Endothelial cell of umbilical vein (primary cell): ENCODE data around the gene EFTUD2. TPM values are rescaled to one million over a fixed set of nuclear protein-coding genes. Genes with fewer than 3 reads are reported as not detected.

Experiments
- BruUV-seq: library from RNA; stranded (reverse); fragments of 400-500 nt; replicated peaks from 2 replicates; lab custom pipeline; 2021; lab: Mats Ljungman, UMichigan
- CTCF ChIA-PET: fragments of 300-600, 350-600 bp; sonication (Branson Sonifier 250); formaldehyde crosslinking; loops from one replicate; lab custom pipeline; 2021; ENCODE audit warnings: antibody characterized with exemption, inconsistent platforms; lab: Charles Lee
- POLR2A ChIA-PET: fragments of 300-600, 350-600 bp; sonication (Branson Sonifier 250); formaldehyde crosslinking; loops from one replicate; lab custom pipeline; 2021; ENCODE audit warnings: antibody characterized with exemption, inconsistent platforms; lab: Charles Lee
- DNase-seq: peaks from one replicate; pipeline ENCODE4 v3.0.0-alpha.2; 2011; ENCODE audit warnings: low read depth, low spot score
- FAIRE-seq: peaks from 2 replicates; lab custom pipeline; 2011; peaks lifted over from hg19 to GRCh38; lab: Jason Lieb, UNC
- H2AFZ ChIP-seq: 2 replicates; pipeline ENCODE4 v1.6.0; 2012; ENCODE audit warnings: low read depth, low read length, control low read depth, inconsistent platforms
- H3K27ac ChIP-seq: 2 replicates; pipeline ENCODE4 v1.5.1; 2011; ENCODE audit warnings: low read depth, mild to moderate bottlenecking, control low read depth, low read length, moderate library complexity; ENCODE audit not compliant: insufficient read depth
- H3K27me3 ChIP-seq, 2 experiments: 2 replicates each; pipeline versions ENCODE4 v1.6.0 to v1.6.1; 2011; ENCODE audit warnings: low read length in 2 of 2, mixed read lengths in 1 of 2; ENCODE audit not compliant: control insufficient read depth in 2 of 2, insufficient read depth in 2 of 2
- H3K36me3 ChIP-seq, 2 experiments: 2 replicates in 1 of 2; 3 replicates in 1 of 2; pipeline ENCODE4 v1.5.1; 2011; ENCODE audit warnings: low read length in 2 of 2, mild to moderate bottlenecking in 1 of 2, moderate library complexity in 1 of 2; ENCODE audit not compliant: control insufficient read depth in 2 of 2, insufficient read depth in 2 of 2; ENCODE audit errors: extremely low read depth in 1 of 2
- H3K4me1 ChIP-seq: 3 replicates; pipeline ENCODE4 v1.5.1; 2011; ENCODE audit warnings: mild to moderate bottlenecking, low read length; ENCODE audit not compliant: control insufficient read depth, insufficient read depth; ENCODE audit errors: extremely low read depth
- H3K4me2 ChIP-seq: 2 replicates; pipeline ENCODE4 v1.6.1; 2011; ENCODE audit warnings: low read length, control low read depth, mixed read lengths; ENCODE audit not compliant: insufficient read depth
- H3K4me3 ChIP-seq, 3 experiments: fragments of 200-600 bp in 1 of 3; sonication (generic), shearing (Covaris generic) in 1 of 3; replicated peaks in 1 of 3; 2 replicates each; pipeline ENCODE4 v1.5.1; 2011 to 2016; ENCODE audit warnings: control low read depth in 3 of 3, low read length in 3 of 3, mild to moderate bottlenecking in 2 of 3, inconsistent platforms in 1 of 3, low read depth in 1 of 3, moderate library complexity in 1 of 3; ENCODE audit not compliant: insufficient read depth in 1 of 3
- H3K79me2 ChIP-seq: 2 replicates; pipeline ENCODE4 v1.6.0; 2012; ENCODE audit warnings: low read length, inconsistent platforms; ENCODE audit not compliant: control insufficient read depth, insufficient read depth
- H3K9ac ChIP-seq: replicated peaks from 2 replicates; pipeline ENCODE3; 2011; ENCODE audit warnings: low read length, control low read depth; ENCODE audit not compliant: insufficient read depth; ENCODE audit errors: extremely low read depth
- H3K9me1 ChIP-seq: replicated peaks from 3 replicates; pipeline ENCODE4 v1.6.0; 2011; ENCODE audit warnings: mild to moderate bottlenecking, low read length; ENCODE audit not compliant: control insufficient read depth, insufficient read depth; ENCODE audit errors: extremely low read depth
- H3K9me3 ChIP-seq: replicated peaks from 2 replicates; pipeline ENCODE4 v1.5.1; 2012; ENCODE audit warnings: low read length, inconsistent platforms; ENCODE audit not compliant: control insufficient read depth, insufficient read depth
- H4K20me1 ChIP-seq: replicated peaks from 2 replicates; pipeline ENCODE3; 2011; ENCODE audit warnings: mild to moderate bottlenecking, low read length; ENCODE audit not compliant: control insufficient read depth, insufficient read depth; ENCODE audit errors: extremely low read depth
- JUN ChIP-seq: IDR thresholded peaks from 2 replicates; pipeline ENCODE4 v1.6.1; 2011; ENCODE audit warnings: borderline replicate concordance, low read depth; ENCODE audit not compliant: insufficient read length, insufficient read depth
- dilution Hi-C: fragments of 300-500 bp; cut with MboI; formaldehyde crosslinking; loops from one replicate; pipeline ENCODE4 v1.15.0; 2019; ENCODE audit warnings: low sequenced_read_pairs; ENCODE audit not compliant: extremely low pct_ligation_motif_present
- intact Hi-C: fragments of 100-400 bp; cut with micrococcal nuclease; formaldehyde crosslinking; loops from one replicate; pipeline ENCODE4 v1.10.0; 2022
- polyA plus RNA-seq, 4 experiments: library from polyadenylated mRNA; depleted of rRNA in 3 of 4; stranded (reverse) in 3 of 4; unstranded in 1 of 4; fragments of >200 nt; gene quantifications; 2 replicates each; pipeline versions ENCODE4 v1.2.1 to v1.2.3, GENCODE V29; 2011 to 2012; ENCODE audit warnings: missing spikeins in 1 of 4
- total RNA-seq: library from RNA; stranded (reverse); gene quantifications from 2 replicates; pipeline ENCODE4 v1.2.3, GENCODE V29; 2021
- TF ChIP-seq, protein P1 (sequence below): IDR thresholded peaks from 2 replicates; pipeline ENCODE4 v1.6.1; 2011; ENCODE audit not compliant: insufficient read depth, insufficient read length
- TF ChIP-seq, protein P2 (sequence below), 2 donors: IDR thresholded peaks; 1 replicate in 1 of 2; 2 replicates in 1 of 2; pipeline ENCODE4 v1.5.1; 2011; ENCODE audit warnings: low read length in 2 of 2, mild to moderate bottlenecking in 2 of 2, moderate library complexity in 2 of 2, control low read depth in 1 of 2, inconsistent platforms in 1 of 2, low read depth in 1 of 2; ENCODE audit not compliant: insufficient read depth in 1 of 2; ENCODE audit errors: extremely low read depth in 1 of 2

EFTUD2 gene
- total and polyA plus RNA-seq, 2 donors (not counting 3 experiments of a cell fraction or from before 2014, with no cell fraction given), result 125 to 170 TPM

DNA sequence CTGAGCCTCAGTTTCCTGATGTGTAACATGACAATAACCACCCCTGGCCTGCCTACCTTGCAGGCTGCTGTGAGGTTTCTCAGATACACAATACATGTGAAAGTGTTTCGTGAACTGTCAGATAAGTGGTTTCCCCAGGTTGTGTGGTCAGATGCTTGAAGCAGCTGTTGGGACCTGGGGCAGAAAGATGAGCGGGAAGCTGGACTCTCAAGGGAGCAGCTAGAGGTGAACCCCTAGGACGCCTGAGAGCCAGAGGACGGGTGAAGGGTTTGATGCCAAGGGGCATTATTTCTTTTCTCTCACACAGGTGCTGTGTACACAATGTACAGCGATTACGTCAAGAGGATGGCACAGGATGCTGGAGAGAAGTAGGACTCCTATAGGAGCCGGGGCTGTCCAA is 49.2 kb downstream of the EFTUD2 start:
- CTCF ChIA-PET, result interaction anchor here (1.1 to 1.5 kb wide), 2 partner anchors 29 to 70 kb away, joined by 3 read pairs; no protein-coding TSS in a partner anchor

More for the DNA sequence above, 49.2 kb downstream of the EFTUD2 start:
- H3K79me2 ChIP-seq, result no peaks in the 10 kb centered on the region
- no peaks in the 10 kb centered on the region for H4K20me1 ChIP-seq
- H3K27ac ChIP-seq, result no peak overlapping the region
- DNase-seq (no peak), FAIRE-seq (no peak)
- intact Hi-C loops, result no loop called here
- dilution Hi-C loops, result loop anchor here (25.0 kb wide), 1 partner anchor 88 kb away; the partner anchor contains the start of gene ADAM11
- no peaks in the 10 kb centered on the region for H3K4me1 ChIP-seq
- no peak overlapping the region for H3K4me2 ChIP-seq
- no TSS peak for BruUV-seq
- no peak overlapping the region for H2AFZ ChIP-seq
- H3K4me3 ChIP-seq, result no peak overlapping the region
- H3K9ac ChIP-seq, result no peak overlapping the region
- H3K27me3 ChIP-seq, result no peaks in the 10 kb centered on the region
- POLR2A ChIA-PET, result no interaction called here
- peaks cover 14 to 32% of the 10 kb centered on the region in 2 experiments for H3K36me3 ChIP-seq
- TF ChIP-seq, protein P1, sequence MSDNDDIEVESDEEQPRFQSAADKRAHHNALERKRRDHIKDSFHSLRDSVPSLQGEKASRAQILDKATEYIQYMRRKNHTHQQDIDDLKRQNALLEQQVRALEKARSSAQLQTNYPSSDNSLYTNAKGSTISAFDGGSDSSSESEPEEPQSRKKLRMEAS, result no peak
- no peak for TF ChIP-seq JUN
- TF ChIP-seq, protein P2, sequence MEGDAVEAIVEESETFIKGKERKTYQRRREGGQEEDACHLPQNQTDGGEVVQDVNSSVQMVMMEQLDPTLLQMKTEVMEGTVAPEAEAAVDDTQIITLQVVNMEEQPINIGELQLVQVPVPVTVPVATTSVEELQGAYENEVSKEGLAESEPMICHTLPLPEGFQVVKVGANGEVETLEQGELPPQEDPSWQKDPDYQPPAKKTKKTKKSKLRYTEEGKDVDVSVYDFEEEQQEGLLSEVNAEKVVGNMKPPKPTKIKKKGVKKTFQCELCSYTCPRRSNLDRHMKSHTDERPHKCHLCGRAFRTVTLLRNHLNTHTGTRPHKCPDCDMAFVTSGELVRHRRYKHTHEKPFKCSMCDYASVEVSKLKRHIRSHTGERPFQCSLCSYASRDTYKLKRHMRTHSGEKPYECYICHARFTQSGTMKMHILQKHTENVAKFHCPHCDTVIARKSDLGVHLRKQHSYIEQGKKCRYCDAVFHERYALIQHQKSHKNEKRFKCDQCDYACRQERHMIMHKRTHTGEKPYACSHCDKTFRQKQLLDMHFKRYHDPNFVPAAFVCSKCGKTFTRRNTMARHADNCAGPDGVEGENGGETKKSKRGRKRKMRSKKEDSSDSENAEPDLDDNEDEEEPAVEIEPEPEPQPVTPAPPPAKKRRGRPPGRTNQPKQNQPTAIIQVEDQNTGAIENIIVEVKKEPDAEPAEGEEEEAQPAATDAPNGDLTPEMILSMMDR (IDR thresholded peaks at IDR 0.05; ENCODE audit: extremely low read depth in 1 of 2, insufficient read depth in 1 of 2, low read depth in 1 of 2, low read length in 2 of 2), result no peak
- no peaks in the 10 kb centered on the region for H3K9me1 ChIP-seq
- H3K9me3 ChIP-seq, result no peaks in the 10 kb centered on the region
